Measurements from ENCODE around the gene LRP1B.

DNA sequence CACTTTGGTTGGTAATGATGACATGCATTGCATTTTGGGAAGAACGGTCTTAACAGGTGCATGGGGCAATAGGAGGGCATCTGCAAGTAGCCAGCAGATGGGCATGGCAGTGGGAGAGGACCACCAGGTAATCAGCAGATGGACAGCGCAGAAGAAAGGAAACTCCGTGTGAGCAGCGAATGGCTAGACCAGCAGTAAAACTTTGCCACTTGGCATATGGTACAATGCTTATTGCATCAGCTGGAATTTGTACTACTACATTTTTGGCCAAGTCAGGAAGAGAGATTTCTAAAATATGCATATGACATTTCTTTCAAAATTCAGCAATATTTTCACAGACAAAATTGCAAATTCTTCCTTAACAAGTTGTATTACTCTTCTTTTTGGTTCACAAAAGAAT lies 768.5 kb downstream of the LRP1B start:
- TF ChIP-seq EZH2 (IDR thresholded peaks at IDR 0.05; ENCODE audit: insufficient read depth, poor library complexity, severe bottlenecking) (no peak), EZH2phosphoT487 (IDR thresholded peaks at IDR 0.05; ENCODE audit: insufficient read depth, low read depth) (no peak)
